RKO (cell line): ENCODE data around the gene SORCS2.

Source experiments
- DNase-seq: peaks from one replicate; pipeline ENCODE4 v3.0.0-alpha.2; 2016; ENCODE audit warnings: low spot score

The SORCS2 gene

DNA sequence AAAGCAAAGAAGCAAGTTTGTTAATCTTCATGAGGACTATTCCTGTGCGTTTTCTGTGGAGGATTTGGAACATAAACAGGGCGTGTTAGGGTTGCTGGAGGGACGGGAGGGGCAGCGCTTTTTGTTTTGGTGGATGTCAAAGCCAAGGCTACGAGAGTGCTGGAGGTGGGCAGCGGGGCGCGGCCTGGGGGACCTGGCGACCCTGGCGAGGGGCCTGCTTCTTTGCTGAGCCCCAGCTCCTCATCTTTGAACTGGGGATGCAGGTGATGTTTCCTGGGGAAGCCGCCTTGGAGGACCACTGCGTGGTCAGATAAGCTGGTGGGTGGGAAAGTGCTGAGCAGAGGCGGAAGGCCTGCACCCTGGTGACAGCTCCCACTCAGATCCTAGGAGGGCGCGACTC, 55.2 kb downstream of the SORCS2 start:
- DNase-seq = no peak

DNA sequence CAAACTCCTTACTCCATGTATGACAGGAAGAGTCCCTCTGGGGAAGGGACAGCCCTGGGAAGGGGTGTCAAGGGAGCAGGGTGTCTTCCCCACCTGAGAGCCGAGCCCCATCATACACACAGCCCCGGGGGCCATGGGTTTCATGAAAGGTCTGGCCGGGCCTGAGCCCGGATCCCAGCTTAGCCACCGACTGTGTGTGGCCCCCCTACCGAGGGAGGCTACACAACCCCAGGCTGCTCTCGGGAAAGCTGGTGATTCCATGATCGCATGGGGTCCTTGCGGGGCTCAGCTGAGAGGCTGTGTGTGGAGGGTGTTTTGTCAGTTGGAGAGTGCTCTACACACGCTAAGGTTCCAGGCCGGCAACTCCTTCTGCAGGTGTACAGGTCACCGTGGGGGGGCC, 55.6 kb downstream of the SORCS2 start:
- no peak for DNase-seq

DNA sequence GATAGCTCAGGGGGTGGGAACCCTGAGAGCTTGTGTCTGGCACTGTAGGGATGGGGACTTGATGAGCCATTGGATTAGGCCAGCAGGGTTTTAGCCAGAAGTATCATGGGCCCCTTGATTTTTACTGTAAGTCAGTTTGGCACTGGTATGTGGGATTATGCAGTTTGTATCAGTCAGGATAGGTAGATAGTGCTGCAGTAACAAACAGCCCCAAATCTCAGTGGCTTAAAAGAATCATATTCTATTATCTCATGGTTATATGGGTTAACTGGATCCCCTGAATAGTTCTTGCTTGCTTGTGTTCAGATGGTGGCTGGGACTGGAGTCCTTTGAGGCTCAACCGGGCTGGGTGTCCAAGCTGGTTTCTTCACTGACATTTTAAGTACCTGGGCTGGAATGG, 56.5 kb downstream of the SORCS2 start:
- no peak for DNase-seq

GRCh38 chr4:7251321-7251720, 59.0 kb downstream of the SORCS2 start:
- DNase-seq = no peak

GRCh38 chr4:7252051-7252450, 59.7 kb downstream of the SORCS2 start:
- DNase-seq = no peak

DNA sequence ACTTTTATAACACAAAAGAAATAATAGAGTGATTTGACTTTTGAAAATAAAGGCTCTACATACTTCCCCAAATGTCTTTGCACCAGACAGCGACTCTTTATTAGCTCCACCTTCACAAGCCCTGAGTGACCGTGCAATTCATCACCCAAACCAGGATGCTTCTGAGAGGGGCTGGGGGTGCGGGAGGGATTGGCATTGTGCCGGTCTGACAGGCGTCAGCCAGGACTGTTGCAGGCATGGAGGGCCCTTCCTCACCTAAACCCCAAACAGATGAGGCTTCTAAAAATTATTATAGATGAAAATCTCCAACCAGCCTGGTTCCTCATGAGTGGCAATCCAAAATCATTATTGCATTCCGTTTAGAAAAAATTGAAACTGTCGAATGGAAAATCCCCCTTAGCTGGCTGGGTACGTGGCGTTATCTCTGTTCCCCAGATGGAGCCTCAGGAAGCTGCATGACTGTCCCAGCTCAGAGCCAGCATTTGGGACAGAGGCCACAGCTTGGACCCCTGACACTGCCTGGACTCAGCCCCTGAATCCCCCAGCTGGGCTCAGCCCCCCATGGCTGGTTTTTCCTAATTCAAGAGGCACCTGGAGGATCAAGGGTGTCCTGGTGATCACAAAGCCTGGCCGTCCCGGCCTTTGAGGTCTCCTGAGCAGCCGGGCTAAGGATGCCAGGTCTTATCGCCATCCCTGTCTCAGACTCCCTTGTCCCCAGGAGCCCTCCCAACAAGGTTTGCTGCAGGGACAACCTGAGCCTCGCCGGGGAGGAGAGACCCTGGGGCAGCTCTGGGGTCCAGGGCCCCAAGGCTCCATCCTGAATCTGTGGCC, 60.4 kb downstream of the SORCS2 start:
- DNase-seq = no peak

DNA sequence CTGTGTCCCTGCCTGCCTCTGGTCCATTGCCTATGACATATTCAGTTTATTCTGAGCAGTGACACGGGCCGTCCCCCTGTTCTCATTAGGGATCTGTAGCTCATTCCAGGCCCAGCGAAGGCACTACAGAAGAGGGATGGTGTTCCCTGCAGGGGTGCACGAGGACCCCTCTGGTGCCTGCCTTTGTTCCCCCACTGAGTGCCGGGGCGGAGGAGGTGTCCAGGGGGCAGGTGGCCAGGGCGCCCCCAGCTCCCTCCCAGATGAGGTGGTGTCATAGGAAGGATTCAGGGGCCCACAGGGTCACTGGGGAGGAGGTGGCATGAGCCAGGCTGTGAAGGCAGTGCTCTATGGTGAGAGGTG, 61.0 kb downstream of the SORCS2 start:
- DNase-seq = no peak

GRCh38 chr4:7253837-7254236, 61.5 kb downstream of the SORCS2 start:
- DNase-seq = no peak

- no peak for DNase-seq
Observed at GRCh38 chr4:7254736-7255487, 62.6 kb downstream of the SORCS2 start.

DNA sequence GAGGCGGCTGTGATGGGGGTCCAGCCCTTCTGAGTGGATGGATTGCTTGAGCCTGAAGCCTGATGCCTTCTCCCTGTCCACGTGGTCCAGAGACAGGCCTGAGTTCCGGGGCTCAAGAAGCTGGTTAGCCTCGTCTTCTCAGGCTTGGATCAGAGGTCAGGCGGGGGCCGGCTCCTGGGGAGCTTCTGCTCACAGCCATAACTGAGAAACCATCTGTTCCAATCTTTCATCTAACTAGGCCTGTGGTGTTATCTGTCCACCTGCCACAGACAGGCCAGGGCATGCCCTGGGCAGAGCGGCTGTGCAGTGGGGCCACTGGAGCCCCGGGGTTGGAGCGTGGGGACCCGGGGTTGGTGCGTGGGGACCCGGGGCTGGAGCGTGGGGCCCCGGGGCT, 63.1 kb downstream of the SORCS2 start:
- DNase-seq = no peak

- no peak for DNase-seq
Observed at GRCh38 chr4:7255996-7256395, 63.7 kb downstream of the SORCS2 start.

DNA sequence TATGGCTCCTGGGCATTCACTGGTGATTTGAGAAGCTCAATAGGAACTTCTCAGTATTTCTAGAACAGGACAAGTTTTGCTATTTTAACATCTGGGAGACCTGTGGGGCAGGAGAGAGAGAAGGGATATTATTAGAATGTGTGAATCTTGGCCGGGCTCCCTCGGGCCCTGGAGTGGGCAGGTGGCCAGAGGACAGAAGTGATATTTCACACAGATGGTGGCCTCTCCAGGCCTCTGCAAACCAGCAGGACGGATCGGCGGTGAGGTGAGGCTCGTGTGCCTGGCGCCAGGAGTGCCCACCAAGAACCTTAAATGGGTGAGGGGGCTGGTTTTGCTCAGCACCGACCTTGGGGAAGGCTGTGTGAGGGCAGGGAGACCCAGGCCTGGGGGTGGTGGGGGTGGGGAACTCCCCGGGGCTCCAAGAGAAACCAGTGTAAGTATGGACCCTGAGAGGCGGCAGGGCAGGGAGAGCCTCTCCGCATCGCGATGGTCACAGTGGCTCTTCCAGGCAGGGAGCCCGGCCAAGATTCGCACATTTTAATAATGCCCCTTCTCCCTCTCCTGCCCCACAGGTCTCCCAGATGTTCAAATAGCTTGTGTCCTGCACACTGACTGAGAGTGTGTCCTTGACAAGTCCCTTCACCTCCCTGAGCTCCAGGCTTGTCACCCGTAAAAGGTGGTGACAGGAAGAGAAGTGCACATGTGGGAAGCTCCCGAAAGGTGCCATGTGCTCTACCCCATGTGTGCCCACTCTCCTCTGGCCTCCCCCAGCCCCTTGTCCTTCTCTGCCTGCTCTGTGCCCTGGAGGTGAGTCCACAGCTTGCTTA, 64.9 kb downstream of the SORCS2 start:
- DNase-seq = no peak

- DNase-seq = no peak
Observed at GRCh38 chr4:7259039-7259438, 66.7 kb downstream of the SORCS2 start.

DNA sequence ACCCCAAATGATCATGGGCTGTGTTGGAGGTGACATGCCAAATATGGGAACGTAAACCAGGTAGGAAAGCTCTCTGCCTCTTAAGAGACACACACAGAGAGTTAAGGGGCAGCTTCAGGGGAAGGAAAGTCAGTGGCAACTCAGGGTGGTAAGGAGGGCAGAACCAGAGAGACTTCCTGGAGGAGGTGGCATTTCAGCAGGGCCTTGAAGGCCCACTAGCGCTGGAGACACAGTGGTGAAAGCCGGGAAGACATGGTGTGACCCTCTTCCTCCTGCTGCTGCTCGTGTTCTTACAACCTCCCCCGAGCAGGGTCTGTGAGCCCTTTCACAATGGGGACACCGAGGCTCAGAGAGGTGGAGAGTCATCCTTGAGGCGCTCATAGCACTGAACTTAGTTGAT, 68.2 kb downstream of the SORCS2 start:
- no peak for DNase-seq

DNA sequence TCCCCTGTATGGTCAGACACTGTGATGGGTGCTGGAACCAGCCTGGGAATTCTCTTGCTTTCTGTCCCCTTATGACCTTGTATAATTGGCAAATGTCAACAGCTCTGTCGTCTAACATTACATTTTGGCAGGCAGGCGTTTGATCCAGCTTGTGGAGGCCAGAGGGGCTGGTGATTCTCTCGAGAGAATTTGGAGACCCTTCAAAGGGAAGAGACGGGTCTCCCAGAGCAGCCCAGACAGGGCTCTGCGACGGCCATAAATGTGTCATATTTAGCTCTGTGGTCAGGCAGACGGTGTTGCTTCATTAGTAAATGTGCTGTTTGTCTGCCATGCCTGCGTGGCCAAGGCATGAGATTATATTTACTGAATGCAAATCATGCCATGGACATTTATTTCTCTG, 68.7 kb downstream of the SORCS2 start:
- no peak for DNase-seq

DNA sequence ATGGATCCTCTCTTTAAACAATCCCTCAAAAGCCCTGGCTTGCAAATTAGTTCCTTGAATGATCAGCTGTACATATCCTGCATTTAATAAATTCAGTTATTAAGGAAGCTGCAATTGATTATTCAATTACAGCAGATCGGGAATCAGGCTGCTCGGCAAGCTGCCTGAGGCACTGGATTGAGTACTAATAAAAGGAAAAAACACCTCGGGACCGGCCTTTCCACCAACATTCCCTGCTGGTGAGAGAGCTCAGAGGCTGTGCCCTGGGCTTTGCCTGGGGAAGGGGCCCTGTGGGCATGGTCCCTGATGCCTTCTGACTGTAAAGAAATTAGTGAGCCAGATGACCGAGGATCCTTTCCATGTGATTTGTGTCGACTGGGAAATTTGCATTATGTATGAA, 69.2 kb downstream of the SORCS2 start:
- no peak for DNase-seq

DNA sequence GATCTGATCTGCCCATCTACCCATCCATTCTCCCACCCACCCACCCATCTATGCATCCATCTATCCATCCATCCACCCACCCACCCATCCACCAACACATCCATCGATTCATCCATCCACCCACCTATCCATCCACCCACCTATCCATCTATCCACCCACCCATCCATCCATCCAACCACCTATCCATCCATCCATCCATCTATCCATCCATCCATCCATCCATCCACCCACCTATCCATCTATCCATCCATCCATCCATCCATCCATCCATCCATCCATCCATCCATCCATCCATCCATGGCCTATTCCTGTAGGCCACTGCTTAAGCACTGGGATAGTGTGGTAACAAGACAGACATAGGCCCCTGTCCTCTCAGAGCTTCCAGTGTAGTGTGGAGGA, 69.8 kb downstream of the SORCS2 start:
- no peak for DNase-seq

GRCh38 chr4:7263166-7263565, 70.8 kb downstream of the SORCS2 start:
- DNase-seq = no peak

- no peak for DNase-seq
Observed at GRCh38 chr4:7264694-7265093, 72.4 kb downstream of the SORCS2 start.

DNA sequence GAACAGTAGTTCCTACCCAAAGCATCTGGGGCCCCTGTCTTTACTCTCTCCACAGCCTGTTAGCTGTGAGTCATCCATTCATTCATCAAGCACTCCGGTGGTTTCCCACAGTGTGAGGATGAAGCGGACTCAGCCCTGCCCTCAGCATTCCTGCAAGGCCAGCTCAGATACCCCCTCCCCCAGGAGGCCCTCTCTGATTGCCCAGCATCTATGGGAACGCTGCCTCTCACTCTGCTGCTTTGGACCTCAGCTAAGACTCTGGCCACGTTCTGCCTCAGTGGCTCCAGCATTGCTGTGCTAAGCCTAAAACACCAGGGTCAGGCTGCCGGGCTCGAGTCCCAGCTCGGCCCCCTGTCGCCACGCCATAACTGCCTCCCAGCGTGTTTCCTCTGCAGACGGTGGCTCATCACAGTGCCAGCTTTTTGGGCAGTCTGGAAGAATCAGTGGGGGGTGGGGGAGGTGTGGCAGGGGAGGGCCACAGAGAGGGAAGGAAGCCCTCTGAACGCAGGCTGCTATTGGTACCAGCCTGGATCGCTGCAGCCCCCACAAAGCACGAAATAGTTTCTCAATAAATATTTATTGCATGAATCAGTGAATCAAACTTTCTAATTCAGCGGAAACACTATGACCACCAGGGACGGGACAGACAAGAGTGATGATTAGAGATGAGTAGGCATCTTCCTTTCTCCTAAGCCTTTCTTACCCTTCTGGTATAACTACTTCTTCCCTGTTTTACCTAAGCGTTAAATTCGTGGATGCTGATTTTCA, 74.4 kb downstream of the SORCS2 start:
- DNase-seq = peak; percentile 58

DNA sequence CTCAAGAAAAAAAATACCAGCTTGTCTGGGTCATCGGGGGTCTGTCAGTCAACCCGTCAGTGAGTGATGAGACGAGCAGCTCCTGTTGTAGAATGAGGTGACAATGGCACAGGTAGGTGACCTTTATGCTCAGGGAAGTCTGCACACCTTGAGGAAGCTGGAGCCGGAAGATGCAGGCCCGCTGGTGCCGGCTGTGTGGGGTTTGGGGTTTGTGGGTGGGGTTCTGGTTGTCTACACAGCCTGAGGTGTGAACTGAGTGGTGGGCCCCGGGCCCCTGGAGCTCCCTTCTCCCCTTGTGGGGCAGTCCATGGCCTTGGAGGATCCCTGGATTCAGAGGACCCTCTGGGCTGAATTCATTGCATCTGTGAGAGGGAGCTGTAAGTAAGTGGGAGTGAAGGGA, 75.5 kb downstream of the SORCS2 start:
- DNase-seq = no peak

DNA sequence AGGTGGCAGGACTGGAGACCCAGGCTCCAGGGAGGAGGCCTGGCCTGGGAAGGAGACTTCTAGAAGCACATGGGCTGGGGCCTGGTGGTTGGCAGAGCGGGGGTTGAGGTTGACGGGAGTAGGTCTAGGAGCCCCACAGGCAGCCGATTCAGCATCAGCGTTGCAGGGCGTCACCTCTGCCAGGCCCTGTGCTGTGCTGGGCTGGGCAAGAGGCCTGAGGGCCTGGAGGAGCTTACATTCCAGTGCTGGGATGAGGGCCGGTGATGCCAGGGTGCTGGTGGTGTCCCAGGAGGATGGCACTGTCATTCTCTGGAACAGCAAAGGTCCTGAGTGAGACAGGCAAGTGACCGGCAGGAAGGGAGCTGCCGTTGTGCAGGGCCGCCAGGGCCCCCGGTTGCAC, 76.6 kb downstream of the SORCS2 start:
- DNase-seq = no peak
